Panc1 (cell line): ENCODE results near the gene MT1B. TPM values are rescaled to one million over a fixed set of nuclear protein-coding genes. Genes with fewer than 3 reads are reported as not detected.

Experiments used
- ATAC-seq: fragments of 200-7000 bp; cut with Tn5 transposase; 2 replicates; pipeline ENCODE4 v1.9.1; 2020; ENCODE audit warnings: mild to moderate bottlenecking, moderate library complexity
- BruUV-seq: library from RNA; stranded (reverse); fragments of 400-500 nt; replicated peaks from 2 replicates; lab custom pipeline; 2021; lab: Mats Ljungman, UMichigan
- CTCF ChIA-PET: fragments of 300-600 bp; sonication (Branson Sonifier 250); formaldehyde crosslinking; loops from one replicate; lab custom pipeline; 2022; ENCODE audit warnings: antibody characterized with exemption; lab: Charles Lee
- POLR2A ChIA-PET: fragments of 300-600 bp; sonication (Branson Sonifier 250); formaldehyde crosslinking; loops from one replicate; lab custom pipeline; 2022; ENCODE audit warnings: antibody characterized with exemption; lab: Charles Lee
- DNase-seq: peaks from one replicate; pipeline ENCODE4 v3.0.0-alpha.2; 2010; ENCODE audit warnings: low read depth, low spot score
- H3K27ac ChIP-seq: 2 replicates; pipeline ENCODE4 v1.5.1; 2011; ENCODE audit warnings: mild to moderate bottlenecking, low read length, inconsistent platforms
- H3K27me3 ChIP-seq: fragments of 200-500 bp; sonication (Bioruptor generic); 2 replicates; pipeline ENCODE4 v1.6.0; 2014; ENCODE audit warnings: low read length, inconsistent platforms; ENCODE audit not compliant: control insufficient read depth, insufficient read depth
- H3K36me3 ChIP-seq: fragments of 200-500 bp; sonication (Bioruptor generic); 2 replicates; pipeline ENCODE4 v1.5.1; 2014; ENCODE audit warnings: inconsistent platforms, mild to moderate bottlenecking, low read length, moderate library complexity; ENCODE audit not compliant: control insufficient read depth, insufficient read depth
- H3K4me1 ChIP-seq: 2 replicates; pipeline ENCODE4 v1.5.1; 2011; ENCODE audit warnings: inconsistent platforms, mild to moderate bottlenecking, low read length, moderate library complexity; ENCODE audit not compliant: control insufficient read depth, insufficient read depth
- H3K4me3 ChIP-seq, 2 experiments: 2 replicates each; pipeline ENCODE4 v1.5.1; 2011 to 2012; ENCODE audit warnings: low read depth in 2 of 2, low read length in 2 of 2, mild to moderate bottlenecking in 2 of 2, inconsistent platforms in 1 of 2, moderate library complexity in 1 of 2
- H3K9me3 ChIP-seq: fragments of 200-500 bp; sonication (Bioruptor generic); 2 replicates; pipeline ENCODE4 v1.5.1; 2014; ENCODE audit warnings: low read depth, mild to moderate bottlenecking, inconsistent platforms, low read length, moderate library complexity; ENCODE audit not compliant: control insufficient read depth, insufficient read depth
- CTCF ChIP-seq: fragments of 450-650 bp; IDR thresholded peaks from 2 replicates; pipeline ENCODE4 v1.5.1; 2017; ENCODE audit warnings: mild to moderate bottlenecking
- POLR2AphosphoS5 ChIP-seq: IDR thresholded peaks from 2 replicates; pipeline ENCODE4 v1.6.1; 2012; ENCODE audit warnings: mild to moderate bottlenecking, low read depth, low read length, moderate library complexity
- REST ChIP-seq, 2 experiments: IDR thresholded peaks; 2 replicates each; pipeline ENCODE4 v1.6.1; 2011 to 2012; ENCODE audit warnings: low read depth in 2 of 2, control low read depth in 1 of 2, low read length in 1 of 2, mild to moderate bottlenecking in 1 of 2, moderate library complexity in 1 of 2; ENCODE audit not compliant: insufficient read depth in 1 of 2
- SIN3A ChIP-seq: IDR thresholded peaks from 2 replicates; pipeline ENCODE4 v1.6.1; 2012; ENCODE audit warnings: low read depth, mild to moderate bottlenecking, low read length, moderate library complexity, borderline replicate concordance; ENCODE audit not compliant: insufficient read depth
- TCF7L2 ChIP-seq: IDR thresholded peaks from 2 replicates; pipeline ENCODE4 v1.6.1; 2011; ENCODE audit warnings: mild to moderate bottlenecking, low read depth, low read length, inconsistent platforms
- in situ Hi-C: cut with HindIII; loops from 2 replicates; pipeline ENCODE4 v1.10.0; 2016; ENCODE audit warnings: low sequenced_read_pairs, low pct_unique_long_range_greater_than_20kb
- intact Hi-C: fragments of 100-400 bp; cut with micrococcal nuclease; formaldehyde crosslinking; loops from one replicate; pipeline ENCODE4 v1.10.0; 2022; ENCODE audit not compliant: unreplicated experiment
- total RNA-seq: library from RNA; stranded (reverse); gene quantifications from one replicate; pipeline ENCODE4 v1.2.1, GENCODE V29; 2021; ENCODE audit not compliant: unreplicated experiment

MT1B gene
- total RNA-seq, 1 experiment from 2014 or later = not detected

- Histone ChIP-seq H3K9me3 (no peaks in the 10 kb centered on the region), H3K4me3 (peak overlapping the region; percentile 51 to 76), H3K36me3 (no peaks in the 10 kb centered on the region), H3K4me1 (peaks cover 41% of the 10 kb centered on the region), H3K27ac (peak overlapping the region; percentile 93), H3K27me3 (no peaks in the 10 kb centered on the region)
- POLR2A ChIA-PET = interaction anchor here (1.1 kb wide), 1 partner anchor 12 kb away, joined by 3 read pairs; no protein-coding TSS in a partner anchor
- intact Hi-C loops (no loop called here), in situ Hi-C loops (no loop called here)
- CTCF ChIA-PET = interaction anchor here (0.6 to 0.9 kb wide), 3 partner anchors 9 to 349 kb away, joined by 3 to 8 read pairs (median 5); partner anchors contain the start of gene MT2A
- no TSS peak for BruUV-seq
- ATAC-seq (peak; percentile 89), DNase-seq (no peak)
- TF ChIP-seq CTCF (no peak), POLR2AphosphoS5 (peak; percentile 63), REST (IDR thresholded peaks at IDR 0.05; ENCODE audit: insufficient read depth in 1 of 2, low read depth in 2 of 2, low read length in 1 of 2) (0 out of 4 replicates have a peak, but pooled peaks of 1 of the 2 experiments have one; percentile 21), TCF7L2 (no peak), SIN3A (no peak)
Observed at GRCh38 chr16:56617212-56618085, 34.2 kb upstream of the MT1B start.

- TF ChIP-seq CTCF (no peak), POLR2AphosphoS5 (no peak), SIN3A (no peak), REST (IDR thresholded peaks at IDR 0.05; ENCODE audit: insufficient read depth in 1 of 2, low read depth in 2 of 2, low read length in 1 of 2) (no peak), TCF7L2 (no peak)
- in situ Hi-C loops = no loop called here
- peaks cover 37% of the 10 kb centered on the region for H3K4me1 ChIP-seq
- ChIA-PET CTCF (interaction anchor here (0.6 kb wide), 1 partner anchor 349 kb away, joined by 5 read pairs; no protein-coding TSS in a partner anchor), POLR2A (interaction anchor here (1.1 kb wide), 1 partner anchor 12 kb away, joined by 3 read pairs; no protein-coding TSS in a partner anchor)
- no peak for ATAC-seq
- H3K9me3 ChIP-seq = no peaks in the 10 kb centered on the region
- DNase-seq = no peak
- peak overlapping the region; percentile 93 for H3K27ac ChIP-seq
- intact Hi-C loops = no loop called here
- no peaks in the 10 kb centered on the region for H3K27me3 ChIP-seq
- TSS peak; percentile 95 for BruUV-seq
- no peaks in the 10 kb centered on the region for H3K36me3 ChIP-seq
- peak overlapping the region; percentile 51 to 76 for H3K4me3 ChIP-seq
Observed at GRCh38 chr16:56618138-56618537, 33.5 kb upstream of the MT1B start.
